Renal cortical epithelial cell (primary cell): ENCODE results near the gene CCDC92. TPM values are rescaled to one million over a fixed set of nuclear protein-coding genes. Genes with fewer than 3 reads are reported as not detected.
A peak's percentile ranks its signal among the peaks of the same experiment; 100 is the strongest.
"Not testable (repeated sequence)": the region's sequence is repeated elsewhere in the genome, so short reads cannot be mapped to it uniquely, and the experiment has no call there.

ENCODE experiments used
- DNase-seq: peaks from one replicate; pipeline ENCODE4 v3.0.0-alpha.2; 2011; ENCODE audit warnings: low read depth
- total RNA-seq: library from RNA; depleted of rRNA; stranded (reverse); fragments of >200 nt; gene quantifications from 2 replicates; pipeline ENCODE4 v1.2.3, GENCODE V29; 2014

CCDC92 gene
- total RNA-seq, 1 donor from 2014 or later, result 21.7 TPM

- DNase-seq, result no peak
Measured at GRCh38 chr12:123949770-123950165, 22.9 kb downstream of the CCDC92 start.

DNA sequence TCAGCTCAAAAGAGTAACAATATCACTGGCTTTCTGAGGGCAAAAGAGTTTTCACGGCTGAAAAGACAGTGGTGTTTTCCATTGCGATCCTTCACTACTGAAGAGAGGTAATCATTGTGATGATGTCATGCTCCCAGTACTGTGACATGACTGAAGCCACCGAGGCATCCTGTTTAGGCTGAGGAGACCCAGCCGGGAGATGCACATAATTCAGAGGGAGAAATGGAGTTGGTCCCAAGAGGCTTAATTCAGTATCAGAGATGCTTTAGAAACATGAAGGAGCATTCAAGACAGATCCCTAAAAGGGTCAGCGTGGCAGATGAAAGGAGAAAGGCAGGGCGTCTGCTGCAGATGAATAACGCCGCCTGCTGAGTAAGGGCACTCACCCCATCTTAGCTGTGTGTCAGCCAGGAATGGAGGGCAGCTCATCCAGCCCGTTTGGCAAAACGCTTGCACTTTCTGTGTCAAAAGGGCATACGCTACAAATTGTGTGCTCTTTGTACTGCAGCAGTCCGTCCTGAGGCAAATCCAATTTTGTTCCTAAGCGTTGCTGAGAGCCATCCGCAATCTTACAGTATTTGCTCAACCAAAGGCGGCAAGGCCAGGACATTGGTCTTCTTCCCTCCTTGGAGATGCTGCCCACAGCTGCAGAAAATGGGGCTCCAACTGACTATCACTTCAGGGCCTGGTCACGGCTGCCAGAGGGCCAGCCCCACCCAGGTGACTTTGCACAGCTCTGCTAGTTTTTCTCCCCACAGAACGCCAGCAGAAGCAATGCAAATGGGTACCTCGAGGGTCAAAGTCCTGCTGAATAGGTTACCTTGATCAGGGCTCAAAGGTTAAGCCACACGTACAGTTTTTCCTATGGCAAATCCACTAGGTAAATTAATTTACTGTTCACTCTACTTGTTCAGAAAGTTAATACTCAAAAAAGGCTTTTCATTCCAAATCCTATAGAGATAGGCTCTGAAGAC lies 23.5 kb downstream of the CCDC92 start:
- peak; percentile 20 for DNase-seq

- DNase-seq, result no peak
Measured at GRCh38 chr12:123948401-123948795, 24.2 kb downstream of the CCDC92 start.

DNA sequence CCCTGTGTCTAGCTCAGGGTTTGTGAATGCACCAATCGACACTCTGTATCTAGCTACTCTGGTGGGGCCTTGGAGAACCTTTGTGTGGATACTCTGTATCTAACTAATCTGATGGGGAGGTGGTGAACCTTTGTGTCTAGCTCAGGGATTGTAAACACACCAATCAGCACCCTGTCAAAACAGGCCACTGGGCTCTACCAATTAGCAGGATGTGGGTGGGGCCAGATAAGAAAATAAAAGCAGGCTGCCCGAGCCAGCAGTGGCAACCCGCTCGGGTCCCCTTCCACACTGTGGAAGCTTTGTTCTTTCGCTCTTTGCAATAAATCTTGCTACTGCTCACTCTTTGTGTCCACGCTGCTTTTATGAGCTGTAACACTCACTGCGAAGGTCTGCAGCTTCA lies 25.1 kb downstream of the CCDC92 start:
- not testable (repeated sequence) for DNase-seq

DNA sequence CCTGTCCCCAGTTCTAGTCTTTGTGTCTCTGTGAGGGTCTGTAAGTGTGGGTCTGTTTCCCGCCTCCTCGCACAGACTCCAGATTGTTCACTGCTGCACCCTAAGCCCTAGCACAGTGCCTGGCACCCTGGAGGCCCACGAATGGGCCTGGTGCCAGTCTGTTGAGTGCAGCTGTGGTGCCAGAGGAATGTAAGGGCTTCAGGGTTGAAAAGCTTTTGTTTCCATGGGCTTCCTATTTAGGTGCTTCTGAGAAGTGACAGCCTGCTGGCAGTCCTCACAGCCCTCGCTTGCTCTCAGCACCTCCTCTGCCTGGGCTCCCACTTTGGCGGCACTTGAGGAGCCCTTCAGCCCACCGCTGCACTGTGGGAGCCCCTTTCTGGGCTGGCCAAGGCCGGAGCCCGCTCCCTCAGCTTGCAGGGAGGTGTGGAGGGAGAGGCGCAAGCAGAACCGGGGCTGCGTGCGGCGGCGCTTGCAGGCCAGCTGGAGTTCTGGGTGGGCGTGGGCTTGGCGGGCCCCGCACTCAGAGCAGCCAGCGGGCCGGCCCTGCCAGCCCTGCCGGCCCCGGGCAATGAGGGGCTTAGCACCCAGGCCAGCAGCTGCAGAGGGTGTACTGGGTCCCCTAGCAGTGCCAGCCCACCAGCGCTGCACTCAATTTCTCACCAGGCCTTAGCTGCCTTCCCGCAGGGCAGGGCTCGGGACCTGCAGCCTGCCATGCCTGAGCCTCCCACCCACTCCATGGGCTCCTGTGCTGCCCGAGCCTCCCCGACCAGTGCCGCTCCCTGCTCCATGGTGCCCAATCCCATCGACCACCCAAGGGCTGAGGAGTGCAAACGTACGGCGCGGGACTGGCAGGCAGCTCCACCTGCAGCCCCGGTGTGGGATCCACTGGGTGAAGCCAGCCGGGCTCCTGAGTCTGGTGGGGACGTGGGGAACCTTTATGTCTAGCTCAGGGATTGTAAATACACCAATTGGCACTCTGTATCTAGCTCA lies 25.8 kb downstream of the CCDC92 start:
- DNase-seq, result not testable (repeated sequence)

GRCh38 chr12:123946152-123946515 lies 26.5 kb downstream of the CCDC92 start:
- no peak for DNase-seq

DNA sequence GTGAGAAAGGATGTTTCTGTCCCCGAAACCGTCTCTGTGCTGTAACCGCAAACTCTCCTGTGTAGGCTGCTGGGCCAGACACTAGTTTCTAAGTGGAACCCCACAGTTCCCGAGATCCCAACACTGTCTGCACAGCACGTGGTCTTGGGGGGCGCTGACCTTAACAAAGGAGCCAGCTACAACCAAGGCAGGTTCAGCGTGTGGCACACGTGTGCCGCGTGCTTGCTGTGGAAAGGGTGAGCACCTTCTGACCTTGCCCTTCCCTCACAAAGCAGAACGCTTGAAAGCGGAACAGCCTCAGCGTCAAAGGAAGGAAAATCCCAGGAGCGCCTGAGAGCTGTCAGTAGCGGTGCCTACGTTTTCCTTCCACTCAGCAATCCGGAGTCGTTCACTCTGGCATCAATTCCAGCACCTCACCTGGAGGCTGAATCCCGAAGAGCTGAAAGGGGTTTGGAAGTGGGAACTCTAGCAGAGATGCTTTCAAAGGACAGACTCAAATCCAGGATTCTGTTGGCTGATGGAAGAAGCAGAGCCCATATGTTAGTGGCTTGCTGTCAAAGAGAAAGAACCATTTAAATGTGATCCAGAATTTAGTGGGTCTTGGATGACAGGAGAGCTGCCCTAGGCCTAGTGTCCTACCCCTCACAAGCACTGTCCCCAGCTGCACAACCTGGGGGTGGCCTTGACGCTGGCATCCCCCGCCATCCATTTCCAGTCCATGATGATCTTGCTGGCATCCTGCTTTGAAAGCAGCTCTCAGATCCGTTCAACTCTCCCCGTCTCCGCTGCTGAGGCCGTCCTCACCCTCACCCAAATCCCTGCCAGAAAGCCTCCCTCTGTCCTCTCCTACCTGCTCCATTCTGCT lies 27.1 kb downstream of the CCDC92 start:
- no peak for DNase-seq

- no peak for DNase-seq
Measured at GRCh38 chr12:123944696-123945095, 27.9 kb downstream of the CCDC92 start.

- DNase-seq, result no peak
Measured at GRCh38 chr12:123943816-123944215, 28.8 kb downstream of the CCDC92 start.

GRCh38 chr12:123942911-123943648 lies 29.6 kb downstream of the CCDC92 start:
- no peak for DNase-seq

DNA sequence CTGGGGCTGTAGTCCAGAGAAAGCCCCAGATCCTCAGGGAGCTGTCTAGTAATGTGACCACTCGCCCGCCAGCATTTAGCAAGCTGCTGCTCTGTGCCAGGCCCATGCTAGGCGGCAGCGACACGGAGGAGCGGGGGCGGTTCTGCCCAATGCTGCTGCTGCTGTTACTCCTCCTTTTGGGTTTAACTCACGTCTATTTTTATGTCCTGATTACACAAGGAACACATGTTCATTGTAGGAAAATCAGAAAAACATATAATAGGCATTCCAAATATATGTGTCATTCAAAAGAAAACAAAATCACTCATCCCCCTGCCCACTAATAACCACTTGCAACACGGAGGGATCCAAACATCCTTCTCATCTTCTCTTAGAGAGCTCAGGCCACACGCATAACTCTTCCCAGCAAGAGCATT lies 30.4 kb downstream of the CCDC92 start:
- DNase-seq, result peak; percentile 21

GRCh38 chr12:123941624-123942237 lies 30.9 kb downstream of the CCDC92 start:
- DNase-seq, result no peak

DNA sequence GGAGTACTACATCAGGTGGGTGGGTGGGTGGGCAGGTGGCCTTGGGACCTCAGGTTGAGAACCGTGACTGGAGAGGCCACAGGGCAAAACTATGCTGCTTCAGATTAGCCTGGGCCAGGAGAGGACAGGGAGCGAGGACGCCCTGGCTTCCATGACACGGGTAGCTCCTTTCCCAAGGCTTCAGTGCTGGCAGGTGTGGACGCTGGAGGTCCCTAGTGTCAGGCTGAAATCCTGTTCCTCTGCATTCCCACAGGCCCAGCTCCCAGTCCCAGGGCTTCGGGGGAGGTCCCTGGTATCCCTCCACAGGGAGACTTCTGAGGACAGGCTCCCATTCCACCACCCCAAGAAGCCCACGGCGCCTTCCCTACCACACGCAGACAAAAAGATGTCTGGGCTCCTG lies 31.6 kb downstream of the CCDC92 start:
- DNase-seq, result no peak

- DNase-seq, result no peak
Measured at GRCh38 chr12:123940627-123940966, 32.0 kb downstream of the CCDC92 start.

- DNase-seq, result no peak
Measured at GRCh38 chr12:123939716-123940626, 32.7 kb downstream of the CCDC92 start.

GRCh38 chr12:123938679-123939480 lies 33.8 kb downstream of the CCDC92 start:
- DNase-seq, result no peak

DNA sequence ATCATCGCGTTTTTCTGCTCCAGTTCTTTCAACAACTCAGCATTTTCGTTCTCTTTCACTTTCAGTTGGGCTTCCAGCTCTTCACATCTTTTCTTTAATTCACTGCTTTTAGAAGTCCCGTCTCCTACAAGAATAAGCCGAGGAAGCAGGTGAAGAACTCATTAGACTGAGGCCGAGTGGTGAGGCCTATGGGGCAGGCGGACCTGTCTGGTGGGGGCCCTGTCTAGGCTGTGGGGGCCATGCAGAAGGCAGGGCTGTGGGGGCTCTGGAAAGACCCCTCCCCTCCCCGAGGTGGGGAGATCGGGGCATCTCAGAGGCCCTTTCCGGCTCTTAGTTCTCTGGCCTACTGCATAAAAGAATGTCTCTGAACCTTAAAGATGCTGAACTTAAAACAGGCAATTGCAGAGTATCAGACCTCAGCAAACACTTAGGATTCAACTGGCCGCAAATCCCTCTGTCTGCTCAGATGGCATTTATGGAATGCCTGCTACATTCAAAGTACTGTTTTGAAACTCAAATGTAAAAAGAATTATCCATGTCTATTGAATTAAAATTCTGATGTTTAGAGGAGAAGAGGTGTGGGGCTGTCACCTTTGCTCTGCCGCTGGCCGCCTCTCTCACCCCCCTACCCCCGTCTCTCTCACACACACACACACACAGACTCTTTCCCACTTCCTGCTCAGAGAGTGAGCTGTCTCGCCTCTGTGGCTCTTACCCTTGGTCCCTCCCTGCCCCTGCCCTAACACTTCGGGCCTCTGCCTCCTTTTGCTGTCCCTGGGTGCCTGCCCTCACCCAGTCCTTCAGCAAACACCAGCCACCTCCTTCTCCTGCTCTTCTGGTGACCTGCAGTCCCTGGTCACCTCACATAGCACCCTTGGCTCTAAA lies 34.7 kb downstream of the CCDC92 start:
- DNase-seq, result peak; percentile 9
